Measurements from ENCODE around the gene CDHR3.

GRCh38 chr7:106001886-106002285 lies 38.8 kb downstream of the CDHR3 start:
- TF ChIP-seq POLR2AphosphoS5 (IDR thresholded peaks at IDR 0.05; ENCODE audit: borderline replicate concordance, low read depth, low read length) (no peak), EZH2 (IDR thresholded peaks at IDR 0.05) (no peak), FOXP2 (optimal IDR thresholded peaks at IDR 0.05; ENCODE audit: control extremely low read depth, extremely low read length, insufficient read depth) (no peak)
